Stomach (tissue), 9 donors: ENCODE measurements around the gene CLRN2. TPM values are rescaled to one million over a fixed set of nuclear protein-coding genes. Genes with fewer than 3 reads are reported as not detected.

ENCODE experiments used
- DNase-seq, 2 donors: peaks; one replicate each; pipeline versions ENCODE4 v3.0.0 to v3.0.0-alpha.2; 2013 to 2019
- H3K27ac ChIP-seq, 5 donors: fragments of 200-600 bp in 4 of 5; sonication (generic) in 4 of 5; one replicate each; pipeline ENCODE4 v1.5.1; 2013 to 2019; ENCODE audit warnings: mild to moderate bottlenecking in 1 of 5, moderate library complexity in 1 of 5
- H3K27me3 ChIP-seq, 3 donors: fragments of 200-600 bp; sonication (generic); one replicate each; pipeline ENCODE4 v1.5.1; 2017 to 2019; ENCODE audit warnings: mixed run types in 1 of 3
- H3K36me3 ChIP-seq, 4 donors: fragments of 200-600 bp; sonication (generic); 1 replicate in 3 of 4; 2 replicates in 1 of 4; pipeline ENCODE4 v1.5.1; 2016 to 2019
- H3K4me1 ChIP-seq, 4 donors: fragments of 200-600 bp; sonication (generic); one replicate each; pipeline ENCODE4 v1.5.1; 2016 to 2019
- H3K4me3 ChIP-seq, 4 donors: fragments of 200-600 bp; sonication (generic) in 3 of 4; one replicate each; pipeline ENCODE4 v1.5.1; 2016 to 2019; ENCODE audit warnings: mild to moderate bottlenecking in 1 of 4
- H3K9me3 ChIP-seq, 4 donors: fragments of 200-600 bp; sonication (generic); one replicate each; pipeline ENCODE4 v1.5.1; 2016 to 2019
- CTCF ChIP-seq, 7 experiments: fragments of 450-650 bp in 4 of 7; fragments of 200-600 bp in 3 of 7; sonication (generic) in 3 of 7; IDR thresholded peaks; one replicate each; pipeline ENCODE4 v1.5.1; 2016 to 2019; ENCODE audit warnings: antibody characterized with exemption in 7 of 7, control low read depth in 2 of 7, mild to moderate bottlenecking in 1 of 7
- EP300 ChIP-seq: sonication (generic); formaldehyde crosslinking; IDR thresholded peaks from one replicate; pipeline ENCODE4 v1.6.1; 2017; ENCODE audit warnings: antibody characterized with exemption
- POLR2A ChIP-seq, 4 donors: fragments of 450-650 bp; IDR thresholded peaks; one replicate each; pipeline ENCODE4 v1.6.1; 2016; ENCODE audit warnings: antibody characterized with exemption in 4 of 4, control low read depth in 2 of 4, mild to moderate bottlenecking in 1 of 4, moderate library complexity in 1 of 4
- POLR2AphosphoS5 ChIP-seq, 3 donors: sonication (generic); formaldehyde crosslinking; IDR thresholded peaks; one replicate each; pipeline ENCODE4 v1.6.1; 2016; ENCODE audit warnings: antibody characterized with exemption in 3 of 3
- WGBS, 5 donors: extraction: QIAGEN DNeasy Blood & Tissue Kit in 3 of 5; methylation state at CpG; one replicate each; pipeline versions ENCODE4 v1.1.5 to v1.1.7; 2013 to 2018; 5-methylcytosine and 5-hydroxymethylcytosine counted together
- intact Hi-C: fragments of 100-400 bp; cut with DNase I; formaldehyde crosslinking; loops from one replicate; pipeline ENCODE4 v1.15.1; 2023; ENCODE audit warnings: low total_unique reads
- polyA plus RNA-seq, 3 donors: library from polyadenylated mRNA; stranded (reverse); fragments of 200-250 nt; gene quantifications; one replicate each; pipeline ENCODE4 v1.2.3, GENCODE V29; 2013
- total RNA-seq, 5 donors: library from RNA; depleted of rRNA; stranded (reverse); fragments of >200 nt; gene quantifications; one replicate each; pipeline versions ENCODE4 v1.1.0 to v1.2.3, GENCODE V29; 2014 to 2016
- donor health status: healthy with polysubstance abuse.
- donor health status: Bipolar disorder and iron deficiency.
- donor health status: healthy.

Gene CLRN2
- total and polyA plus RNA-seq, 8 donors, result not detected

DNA sequence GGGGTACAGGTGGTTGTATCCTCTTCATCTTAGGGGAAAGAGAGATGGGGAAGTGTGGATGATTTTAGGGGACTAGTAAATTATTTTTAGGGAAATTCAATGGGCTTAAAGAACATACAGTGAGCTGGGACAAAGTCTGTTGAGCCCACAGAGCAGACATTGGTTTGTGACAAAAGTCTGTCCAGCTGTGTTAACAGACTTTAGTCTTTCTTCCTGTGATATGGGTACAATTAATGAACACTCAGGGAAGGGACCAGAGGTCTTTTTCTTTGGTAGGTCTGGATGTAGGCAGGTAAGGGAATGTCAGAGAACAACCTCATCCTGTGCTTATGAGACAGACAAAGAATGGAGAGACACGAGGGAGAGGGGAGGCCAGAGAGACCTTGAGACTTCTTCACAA, 2.0 kb downstream of the CLRN2 start:
- no peaks in the 10 kb centered on the region for H3K9me3 ChIP-seq
- 42 to 59% (median 48%) methylated on average over 1 of the region's 1 CpG for WGBS, 5 donors
- intact Hi-C loops, result no loop called here
- H3K27me3 ChIP-seq, result no peaks in the 10 kb centered on the region
- no peak for DNase-seq
- TF ChIP-seq EP300 (no peak), POLR2AphosphoS5 (IDR thresholded peaks at IDR 0.05) (no peak), CTCF (IDR thresholded peaks at IDR 0.05) (no peak), POLR2A (IDR thresholded peaks at IDR 0.05) (no peak)
- H3K36me3 ChIP-seq, result no peaks in the 10 kb centered on the region
- peaks cover 0 to 10% (median 7%) of the 10 kb centered on the region in 4 donors for H3K4me1 ChIP-seq
- no peak overlapping the region for H3K4me3 ChIP-seq
- H3K27ac ChIP-seq, result no peak overlapping the region

DNA sequence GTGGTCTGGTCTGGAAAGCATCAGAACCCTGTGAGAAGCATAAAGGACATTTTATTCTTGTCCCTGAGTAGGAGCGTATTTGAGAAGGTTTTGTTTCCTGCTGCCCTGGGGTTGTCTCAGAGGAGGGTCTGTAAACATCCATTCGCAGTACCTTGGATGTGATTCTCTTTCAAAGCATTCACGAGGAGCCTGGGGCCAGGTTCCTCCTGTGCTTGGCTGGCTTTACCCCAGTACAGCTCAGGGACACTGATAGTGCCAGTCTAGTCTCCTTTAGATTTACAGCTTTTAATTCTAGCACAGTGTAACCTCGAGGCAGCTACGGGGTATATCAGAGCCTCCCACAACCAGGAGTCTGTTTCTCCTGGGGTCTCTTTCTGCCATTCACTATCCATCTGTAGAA, 2.7 kb downstream of the CLRN2 start:
- Histone ChIP-seq H3K4me1 (peaks cover 0 to 5% (median 2%) of the 10 kb centered on the region in 4 donors), H3K27me3 (no peaks in the 10 kb centered on the region), H3K9me3 (no peaks in the 10 kb centered on the region), H3K36me3 (no peaks in the 10 kb centered on the region), H3K27ac (no peak overlapping the region), H3K4me3 (no peak overlapping the region)
- 38 to 56% (median 41%) methylated on average over 5 of the region's 5 CpGs for WGBS, 5 donors
- DNase-seq, result no peak
- TF ChIP-seq POLR2AphosphoS5 (IDR thresholded peaks at IDR 0.05) (no peak), EP300 (no peak), CTCF (IDR thresholded peaks at IDR 0.05) (no peak), POLR2A (IDR thresholded peaks at IDR 0.05) (no peak)
- intact Hi-C loops, result no loop called here

GRCh38 chr4:17521595-17521994, 6.6 kb downstream of the CLRN2 start:
- Histone ChIP-seq H3K9me3 (no peaks in the 10 kb centered on the region), H3K27me3 (no peaks in the 10 kb centered on the region), H3K36me3 (no peaks in the 10 kb centered on the region), H3K4me3 (no peak overlapping the region), H3K4me1 (no peaks in the 10 kb centered on the region), H3K27ac (no peak overlapping the region)
- TF ChIP-seq CTCF (IDR thresholded peaks at IDR 0.05) (no peak), POLR2A (IDR thresholded peaks at IDR 0.05) (no peak), EP300 (no peak), POLR2AphosphoS5 (IDR thresholded peaks at IDR 0.05) (no peak)
- 86 to 96% (median 91%) methylated on average over 5 of the region's 5 CpGs for WGBS, 5 donors
- no peak for DNase-seq
- intact Hi-C loops, result no loop called here

DNA sequence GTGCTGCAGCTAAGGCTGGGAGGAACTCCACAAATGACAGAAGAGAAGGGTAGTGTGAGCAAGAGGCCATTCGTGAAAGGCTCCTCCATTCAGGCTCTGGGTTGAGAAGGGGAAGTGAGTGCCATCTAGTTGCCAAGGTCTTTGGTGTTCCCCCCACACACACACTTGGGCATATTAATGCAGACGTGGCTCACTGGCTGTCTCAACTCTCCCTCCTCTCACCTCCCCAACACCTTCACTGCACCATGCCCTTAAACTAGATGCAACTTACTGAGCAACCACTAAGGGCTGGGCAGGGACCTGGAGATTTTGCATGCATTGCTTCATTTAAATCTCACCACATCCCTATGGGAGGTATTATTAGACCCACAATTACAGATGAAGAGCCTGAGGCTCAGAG, 8.7 kb downstream of the CLRN2 start:
- H3K4me3 ChIP-seq, result no peak overlapping the region
- TF ChIP-seq POLR2A (IDR thresholded peaks at IDR 0.05) (no peak), EP300 (no peak), POLR2AphosphoS5 (IDR thresholded peaks at IDR 0.05) (no peak), CTCF (IDR thresholded peaks at IDR 0.05) (no peak)
- peaks cover 0 to 12% (median 0%) of the 10 kb centered on the region in 3 donors for H3K27me3 ChIP-seq
- no peak overlapping the region for H3K27ac ChIP-seq
- H3K36me3 ChIP-seq, result no peaks in the 10 kb centered on the region
- 3 to 40% (median 33%) methylated on average over 2 of the region's 2 CpGs for WGBS, 5 donors
- H3K4me1 ChIP-seq, result no peaks in the 10 kb centered on the region
- H3K9me3 ChIP-seq, result no peaks in the 10 kb centered on the region
- intact Hi-C loops, result no loop called here
- no peak for DNase-seq
